Measurements from ENCODE around the gene PNMT. TPM values are rescaled to one million over a fixed set of nuclear protein-coding genes. Genes with fewer than 3 reads are reported as not detected.

PNMT gene
- total and polyA plus RNA-seq, 2 of the 13 experiments (the other 11 are each of a cell fraction or from before 2014, with no cell fraction given): 0.25 TPM; not detected in 1

GRCh38 chr17:39629898-39630297 lies 38.4 kb upstream of the PNMT start (continued):
- TF ChIP-seq ZNF639 (CRISPR knock-in tag; conservative IDR thresholded peaks at IDR 0.05) (no peak), ZNF615 (CRISPR knock-in tag; IDR thresholded peaks at IDR 0.05; ENCODE audit: borderline replicate concordance) (no peak), ZNF839 (CRISPR knock-in tag; IDR thresholded peaks at IDR 0.05; ENCODE audit: borderline replicate concordance) (no peak), ATF4 (CRISPR knock-in tag; IDR thresholded peaks at IDR 0.05) (no peak), ARID4A (CRISPR knock-in tag; IDR thresholded peaks at IDR 0.05; ENCODE audit: borderline replicate concordance) (peak; percentile 29; the same call in 1 of the 2 replicates), SUZ12 (IDR thresholded peaks at IDR 0.05; ENCODE audit: low read depth, low read length) (no peak), ATF2 (CRISPR knock-in tag; IDR thresholded peaks at IDR 0.05) (no peak), HHEX (CRISPR knock-in tag; IDR thresholded peaks at IDR 0.05) (no peak), ZNF318 (CRISPR knock-in tag; IDR thresholded peaks at IDR 0.05) (no peak), HOMEZ (CRISPR knock-in tag; IDR thresholded peaks at IDR 0.05; ENCODE audit: low read depth) (no peak)
